Measurements from ENCODE around the gene SUPT7L.
A peak's percentile ranks its signal among the peaks of the same experiment; 100 is the strongest.
"Not testable (repeated sequence)": the region's sequence is repeated elsewhere in the genome, so short reads cannot be mapped to it uniquely, and the experiment has no call there.

The SUPT7L gene

GRCh38 chr2:27640722-27641245 lies 22.6 kb downstream of the SUPT7L start:
- no peak for DNase-seq (ENCODE audit: low read depth in 2 of 3, low spot score in 2 of 3)

GRCh38 chr2:27638709-27639108 lies 24.7 kb downstream of the SUPT7L start:
- DNase-seq (ENCODE audit: low read depth in 2 of 3, low spot score in 2 of 3), result no peak

GRCh38 chr2:27638037-27638637 lies 25.3 kb downstream of the SUPT7L start:
- DNase-seq (ENCODE audit: low read depth in 2 of 3, low spot score in 2 of 3), result no peak

GRCh38 chr2:27636766-27637165 lies 26.6 kb downstream of the SUPT7L start:
- DNase-seq (ENCODE audit: low read depth in 2 of 3, low spot score in 2 of 3), result no peak

- no peak for DNase-seq (ENCODE audit: low read depth in 2 of 3, low spot score in 2 of 3)
Measured at GRCh38 chr2:27634291-27634690, 29.1 kb downstream of the SUPT7L start.

- DNase-seq (ENCODE audit: low read depth in 2 of 3, low spot score in 2 of 3), result not testable (repeated sequence)
Measured at GRCh38 chr2:27630257-27630656, 33.2 kb downstream of the SUPT7L start.

GRCh38 chr2:27628767-27629709 lies 34.4 kb downstream of the SUPT7L start, which contains the start of the genes CCDC121 and GPN1:
TSS of gene CCDC121 (minus strand) at chr2:27629012. CDS start at chr2:27627799, 1,213 bp downstream.
TSS of gene GPN1 (plus strand) at chr2:27629050. CDS start at chr2:27629059, 9 bp downstream.
- DNase-seq (ENCODE audit: low read depth in 2 of 3, low spot score in 2 of 3), result peak; percentile 68 to 90 (median 88)

- DNase-seq (ENCODE audit: low read depth in 2 of 3, low spot score in 2 of 3), result no peak
Measured at GRCh38 chr2:27627963-27628766, 35.2 kb downstream of the SUPT7L start.

- DNase-seq (ENCODE audit: low read depth in 2 of 3, low spot score in 2 of 3), result not testable (repeated sequence)
Measured at GRCh38 chr2:27626921-27627320, 36.5 kb downstream of the SUPT7L start.

GRCh38 chr2:27626323-27626722 lies 37.1 kb downstream of the SUPT7L start:
- DNase-seq (ENCODE audit: low read depth in 2 of 3, low spot score in 2 of 3), result not testable (repeated sequence)

GRCh38 chr2:27624943-27625342 lies 38.5 kb downstream of the SUPT7L start:
- no peak for DNase-seq (ENCODE audit: low read depth in 2 of 3, low spot score in 2 of 3)

- DNase-seq (ENCODE audit: low read depth in 2 of 3, low spot score in 2 of 3), result no peak
Measured at GRCh38 chr2:27622921-27623384, 40.5 kb downstream of the SUPT7L start.

GRCh38 chr2:27621524-27621923 lies 41.9 kb downstream of the SUPT7L start:
- DNase-seq (ENCODE audit: low read depth in 2 of 3, low spot score in 2 of 3), result no peak

- no peak for DNase-seq (ENCODE audit: low read depth in 2 of 3, low spot score in 2 of 3)
Measured at GRCh38 chr2:27615316-27615715, 48.1 kb downstream of the SUPT7L start.

GRCh38 chr2:27613985-27614384 lies 49.4 kb downstream of the SUPT7L start:
- DNase-seq (ENCODE audit: low read depth in 2 of 3, low spot score in 2 of 3), result no peak

- DNase-seq (ENCODE audit: low read depth in 2 of 3, low spot score in 2 of 3), result no peak
Measured at GRCh38 chr2:27606611-27607010, 56.8 kb downstream of the SUPT7L start.
